HUDEP-2 (cell line): ENCODE measurements around the gene PRIMPOL.

Source experiments
- DNase-seq, 76 experiments: peaks; one replicate each; lab custom pipeline; 2025; ENCODE audit not compliant: unreplicated experiment in 76 of 76; lab: John Stamatoyannopoulos, UW

Gene PRIMPOL

GRCh38 chr4:184664445-184665210 lies 15.1 kb downstream of the PRIMPOL start:
- DNase-seq: peak in 14 of 76 experiments; percentile 1 to 48 (median 17)

DNA sequence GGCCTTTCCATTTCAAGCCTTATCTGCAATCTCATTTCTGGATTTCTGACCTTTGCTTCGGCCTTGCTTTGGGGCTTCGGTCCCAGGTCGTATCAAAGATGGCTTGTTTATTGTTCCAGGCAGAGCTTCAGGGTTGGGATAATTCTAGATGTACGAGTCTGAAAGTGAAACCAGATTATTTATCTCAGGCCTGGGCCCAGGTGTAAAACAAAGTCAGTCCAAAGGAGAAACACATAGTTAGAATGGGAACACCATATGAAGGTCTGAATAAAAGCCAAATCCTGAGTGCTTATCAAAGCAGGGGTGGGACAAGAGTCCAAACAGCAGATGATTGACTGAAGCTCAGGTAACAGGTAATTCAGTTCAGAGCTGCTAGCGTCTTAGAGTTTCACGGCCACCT lies 17.1 kb downstream of the PRIMPOL start:
- no peak for DNase-seq

- DNase-seq: no peak
Measured at GRCh38 chr4:184668096-184668495, 18.6 kb downstream of the PRIMPOL start.

GRCh38 chr4:184668511-184669114 lies 19.1 kb downstream of the PRIMPOL start:
- DNase-seq: no peak

DNA sequence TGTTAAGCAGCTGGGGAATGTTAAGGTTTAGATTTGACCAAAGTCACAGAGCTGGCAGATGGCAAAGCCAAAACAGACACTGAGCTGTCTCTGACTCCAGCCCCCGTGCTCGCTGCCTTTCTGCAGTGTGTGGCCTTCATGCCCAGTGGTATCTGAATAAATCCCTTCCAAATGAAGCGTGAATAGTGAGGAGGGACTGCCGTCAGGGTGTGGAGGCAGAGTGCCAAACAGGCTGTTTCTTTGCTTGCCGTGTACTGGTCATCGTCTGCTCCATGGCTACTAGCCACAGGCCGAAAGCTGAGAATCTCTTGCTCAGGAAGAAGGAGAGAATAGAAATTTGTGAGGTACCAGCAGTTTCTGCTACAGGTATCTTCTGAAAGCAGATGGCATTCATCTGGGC lies 19.7 kb downstream of the PRIMPOL start:
- DNase-seq: no peak

- no peak for DNase-seq
Measured at GRCh38 chr4:184671101-184671500, 21.6 kb downstream of the PRIMPOL start.

DNA sequence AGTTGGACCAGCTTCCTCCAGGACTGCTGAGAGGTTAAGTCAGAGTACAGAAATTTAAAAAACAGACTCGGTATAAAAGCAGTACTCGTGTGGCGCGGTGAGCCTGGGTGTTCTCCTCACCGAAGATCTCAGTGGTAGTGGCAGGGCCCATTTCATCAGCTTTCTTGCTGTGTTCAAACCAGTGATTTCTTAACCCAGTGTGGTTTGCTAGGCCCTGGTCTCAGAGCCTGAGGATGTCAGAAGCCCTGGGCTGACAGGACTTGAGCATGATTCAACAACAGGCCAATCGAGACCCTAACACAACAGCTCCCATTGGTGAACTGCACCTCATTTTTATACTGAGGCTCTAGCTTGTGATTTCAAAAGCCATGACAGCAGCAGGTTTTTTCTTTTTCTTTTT lies 23.2 kb downstream of the PRIMPOL start:
- no peak for DNase-seq

GRCh38 chr4:184674011-184674410 lies 24.5 kb downstream of the PRIMPOL start:
- no peak for DNase-seq

DNA sequence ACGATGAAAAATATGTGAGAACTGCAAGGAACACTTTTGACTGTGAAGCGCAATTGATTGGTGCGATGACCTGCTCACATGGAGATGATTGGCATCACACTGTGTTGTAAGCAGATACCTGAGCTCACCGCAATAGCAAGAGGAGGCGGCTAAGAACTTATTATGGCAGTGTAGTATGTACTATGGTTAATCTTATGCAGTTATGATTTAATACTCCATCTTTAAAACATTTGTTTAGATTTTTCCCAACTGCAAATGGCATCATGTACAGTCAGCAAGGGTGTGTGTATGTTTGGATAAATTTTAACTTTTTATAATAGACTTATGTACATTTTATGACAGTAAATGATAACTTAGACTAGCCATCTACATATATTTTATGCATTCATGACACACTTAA lies 25.5 kb downstream of the PRIMPOL start:
- no peak for DNase-seq

DNA sequence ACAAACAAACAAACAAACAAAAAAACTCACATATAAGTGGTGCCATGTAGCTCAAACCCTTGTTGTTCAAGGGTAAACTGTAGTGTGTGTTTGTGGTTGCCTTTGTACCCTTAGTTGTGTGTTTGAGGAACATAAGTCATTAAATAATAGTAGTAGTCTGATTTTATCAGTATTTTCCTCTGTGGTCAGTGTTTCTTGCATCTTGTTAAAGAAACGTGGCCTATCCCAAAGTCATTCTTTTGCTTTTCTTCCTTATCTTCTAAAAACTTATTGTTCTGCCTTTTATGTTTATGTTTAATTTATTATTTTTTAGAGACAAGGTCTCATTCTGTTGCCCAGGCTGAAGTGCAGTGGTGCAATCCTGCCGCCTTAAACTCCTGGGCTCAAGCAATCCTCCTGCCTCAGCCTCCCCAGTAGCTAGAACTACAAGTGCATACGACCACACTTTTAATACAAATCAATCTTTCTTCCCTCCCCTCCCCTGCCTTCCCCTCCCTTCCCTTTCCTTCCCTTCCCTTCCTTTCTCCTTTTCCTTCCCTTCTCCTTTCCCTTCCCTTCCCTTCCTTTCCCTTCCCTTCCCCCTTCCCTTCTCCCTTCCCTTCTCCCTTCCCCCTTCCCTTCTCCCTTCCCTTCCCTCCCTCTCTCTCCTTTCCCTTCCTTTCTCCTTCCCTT lies 26.4 kb downstream of the PRIMPOL start:
- no peak for DNase-seq

GRCh38 chr4:184680698-184681097 lies 31.2 kb downstream of the PRIMPOL start:
- no peak for DNase-seq

GRCh38 chr4:184681916-184682315 lies 32.4 kb downstream of the PRIMPOL start:
- DNase-seq: no peak

DNA sequence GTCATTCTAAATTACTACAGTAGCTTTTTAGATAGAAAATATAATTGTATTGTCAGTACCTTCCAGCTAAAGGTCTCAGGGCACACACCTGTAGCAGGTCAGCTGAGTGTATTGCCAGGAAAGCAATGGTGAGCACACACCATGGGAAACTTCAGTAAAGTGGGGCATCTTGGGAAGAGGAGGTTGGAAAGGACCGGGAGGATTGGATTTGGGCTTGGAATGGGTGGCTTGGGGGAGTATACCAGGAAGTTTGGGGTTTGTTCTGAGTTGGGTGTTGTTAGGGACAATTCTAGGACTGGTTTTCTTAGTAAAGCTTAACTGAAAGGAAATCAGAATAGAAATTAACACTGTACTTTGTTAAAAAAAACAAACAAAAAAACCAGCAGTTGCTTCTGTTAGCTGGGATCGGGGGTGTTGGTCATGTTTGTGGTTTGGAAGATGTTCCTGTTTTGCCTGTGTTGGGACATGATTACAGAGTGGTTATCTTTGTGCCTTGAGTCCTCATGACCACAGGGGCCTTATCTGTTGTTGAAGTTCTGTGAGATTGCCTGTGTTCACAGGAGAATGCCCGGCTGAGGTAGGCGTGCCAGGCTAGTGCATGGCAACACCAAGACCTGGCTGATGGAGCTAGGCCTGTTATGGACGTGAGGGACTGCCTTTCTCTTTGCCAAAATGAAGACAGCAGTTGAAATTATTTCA lies 35.1 kb downstream of the PRIMPOL start:
- DNase-seq: peak in 75 of 76 experiments; percentile 35 to 99 (median 93)

- no peak for DNase-seq
Measured at GRCh38 chr4:184688005-184688404, 38.5 kb downstream of the PRIMPOL start.

- no peak for DNase-seq
Measured at GRCh38 chr4:184688447-184688846, 38.9 kb downstream of the PRIMPOL start.

DNA sequence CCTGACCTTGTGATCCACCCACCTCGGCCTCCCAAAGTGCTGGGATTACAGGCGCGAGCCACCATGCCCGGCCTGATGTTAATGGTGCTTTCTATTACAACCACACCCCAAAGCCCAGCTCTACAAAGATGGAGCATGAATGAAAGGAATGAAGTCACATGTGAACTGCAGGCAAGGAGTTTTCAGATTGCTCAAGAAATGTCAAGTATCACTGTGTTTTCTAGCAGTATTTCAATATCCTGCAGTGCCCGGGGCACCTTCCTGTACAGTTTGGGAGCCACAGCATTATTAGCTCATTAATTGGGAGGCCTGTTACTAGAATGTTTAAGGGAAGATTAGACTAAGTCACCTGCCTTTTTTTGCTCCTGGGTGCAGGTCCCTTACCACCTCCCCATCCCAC lies 40.1 kb downstream of the PRIMPOL start:
- no peak for DNase-seq

- DNase-seq: no peak
Measured at GRCh38 chr4:184693056-184693455, 43.5 kb downstream of the PRIMPOL start.

GRCh38 chr4:184694412-184694956 lies 44.9 kb downstream of the PRIMPOL start:
- no peak for DNase-seq

DNA sequence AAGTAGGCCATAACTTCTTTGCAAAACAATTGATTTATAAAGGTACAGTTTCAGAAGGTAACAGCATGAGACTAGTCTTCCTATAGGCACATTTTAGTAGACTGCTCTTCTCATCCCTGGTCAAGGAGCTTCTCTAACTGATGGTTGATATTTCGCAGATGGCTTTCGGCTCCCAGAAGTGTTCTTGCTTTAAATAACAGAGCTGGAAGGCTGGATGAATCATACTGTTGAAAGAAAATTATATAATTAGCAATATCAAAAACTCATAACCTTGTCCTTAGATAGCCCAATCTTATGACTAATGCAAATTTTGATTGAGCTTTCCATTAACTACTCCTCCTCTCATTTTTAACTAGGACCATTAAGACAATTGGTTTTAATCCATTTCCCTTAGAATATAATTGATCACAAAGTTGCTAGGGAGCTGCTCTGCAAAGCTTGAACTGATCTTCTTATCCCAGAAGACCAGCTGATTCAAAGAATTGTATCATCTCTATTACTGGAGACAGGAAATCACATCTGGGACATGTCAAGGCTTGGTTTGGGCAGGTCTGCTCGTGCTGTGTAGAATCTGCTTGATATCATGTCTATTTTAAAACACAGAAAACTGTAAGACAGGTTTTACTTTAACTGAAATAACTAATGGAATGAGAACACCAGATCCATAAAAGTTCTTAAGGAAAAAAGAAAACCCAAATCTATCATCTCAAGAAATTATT lies 45.8 kb downstream of the PRIMPOL start:
- no peak for DNase-seq

GRCh38 chr4:184697956-184698355 lies 48.4 kb downstream of the PRIMPOL start:
- no peak for DNase-seq
